ENCODE results near the gene HIBADH.

The HIBADH gene

GRCh38 chr7:27478556-27478955 lies 184.1 kb downstream of the HIBADH start:
- DNase-seq: no peak

GRCh38 chr7:27478084-27478483 lies 184.6 kb downstream of the HIBADH start:
- DNase-seq: no peak

GRCh38 chr7:27476493-27476892 lies 186.2 kb downstream of the HIBADH start:
- DNase-seq: no peak

Data from NCI-H2227 treated with DMSO at 0.1 percent for 48 hours (cell line).